ENCODE measurements around the gene PRKCE.

DNA sequence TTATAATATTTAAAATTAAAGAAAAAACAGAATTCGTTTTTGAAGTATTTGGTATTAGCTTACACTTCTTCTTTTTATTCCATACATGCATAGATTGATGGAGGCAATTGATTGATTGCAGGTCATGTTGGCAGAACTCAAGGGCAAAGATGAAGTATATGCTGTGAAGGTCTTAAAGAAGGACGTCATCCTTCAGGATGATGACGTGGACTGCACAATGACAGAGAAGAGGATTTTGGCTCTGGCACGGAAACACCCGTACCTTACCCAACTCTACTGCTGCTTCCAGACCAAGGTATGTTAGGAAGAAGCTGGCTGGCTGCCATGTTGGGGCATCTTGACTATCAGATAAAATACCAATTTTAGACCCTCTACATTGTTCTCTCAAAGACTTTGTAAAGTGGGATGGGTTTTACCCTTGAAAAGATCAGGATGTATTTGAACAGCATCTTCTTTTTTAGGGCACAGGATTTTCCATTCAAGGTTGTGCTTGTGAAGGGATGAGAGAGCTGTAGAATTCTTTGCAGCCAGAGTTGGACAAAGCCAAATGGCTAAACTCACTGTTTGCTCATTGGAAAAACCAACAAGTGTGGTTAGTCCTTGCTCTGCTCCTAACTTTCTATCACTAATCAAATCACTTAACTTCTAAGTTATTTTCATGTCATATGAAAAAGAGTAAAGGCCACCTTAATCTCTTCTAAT lies 358.9 kb downstream of the PRKCE start:
- TF ChIP-seq MEF2A (IDR thresholded peaks at IDR 0.05; ENCODE audit: borderline replicate concordance, low read depth) = no peak
- TF ChIP-seq CTCF (IDR thresholded peaks at IDR 0.05) = no peak
- TF ChIP-seq EP300 (IDR thresholded peaks at IDR 0.05; ENCODE audit: borderline replicate concordance in 1 of 2, low read depth in 1 of 2, low read length in 1 of 2) = no peak
- TF ChIP-seq, protein P1, sequence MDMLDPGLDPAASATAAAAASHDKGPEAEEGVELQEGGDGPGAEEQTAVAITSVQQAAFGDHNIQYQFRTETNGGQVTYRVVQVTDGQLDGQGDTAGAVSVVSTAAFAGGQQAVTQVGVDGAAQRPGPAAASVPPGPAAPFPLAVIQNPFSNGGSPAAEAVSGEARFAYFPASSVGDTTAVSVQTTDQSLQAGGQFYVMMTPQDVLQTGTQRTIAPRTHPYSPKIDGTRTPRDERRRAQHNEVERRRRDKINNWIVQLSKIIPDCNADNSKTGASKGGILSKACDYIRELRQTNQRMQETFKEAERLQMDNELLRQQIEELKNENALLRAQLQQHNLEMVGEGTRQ (IDR thresholded peaks at IDR 0.05; ENCODE audit: borderline replicate concordance, low read depth, low read length) = no peak
- TF ChIP-seq RAD21 (IDR thresholded peaks at IDR 0.05; ENCODE audit: low read length) = no peak
- TF ChIP-seq TAF1 (IDR thresholded peaks at IDR 0.05; ENCODE audit: borderline replicate concordance, low read depth, low read length) = no peak
- TF ChIP-seq FOXM1 (IDR thresholded peaks at IDR 0.05; ENCODE audit: low read depth) = no peak
- no peak for TF ChIP-seq YY1 (IDR thresholded peaks at IDR 0.05; ENCODE audit: low read depth)
- no peak for TF ChIP-seq POLR2AphosphoS5 (IDR thresholded peaks at IDR 0.05; ENCODE audit: low read depth, low read length)
- no peak for TF ChIP-seq NFIC (IDR thresholded peaks at IDR 0.05; ENCODE audit: borderline replicate concordance)

Data from SK-N-SH (cell line).